ENCODE data around the gene SALL1. TPM values are rescaled to one million over a fixed set of nuclear protein-coding genes. Genes with fewer than 3 reads are reported as not detected.

SALL1 gene
- total RNA-seq, 1 experiment from 2014 or later: not detected

DNA sequence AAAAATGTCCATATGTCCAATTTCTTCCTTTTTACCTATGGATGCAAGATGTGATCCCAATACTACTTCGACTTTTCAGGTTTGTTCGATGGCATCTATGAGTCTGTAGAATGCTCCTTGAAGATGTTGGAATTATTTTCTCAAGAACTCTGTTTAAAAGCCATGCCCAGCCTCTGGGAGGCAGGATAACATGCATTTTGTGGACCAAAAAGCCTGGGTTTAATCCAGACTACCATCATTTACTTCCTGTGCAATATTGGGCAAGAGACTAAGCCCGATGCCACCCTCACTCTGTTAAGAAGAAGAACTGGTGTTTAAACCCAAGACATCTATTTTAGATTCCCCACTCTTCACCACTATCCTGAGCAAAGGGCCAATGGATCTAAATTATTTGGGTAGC is 42.8 kb upstream of the SALL1 start:
- intact Hi-C loops (cut with micrococcal nuclease): no loop called here
- no peaks in the 10 kb centered on the region for H3K9me3 Mint-ChIP-seq (ENCODE audit: unreplicated experiment)
- DNase-seq (ENCODE audit: unreplicated experiment): peak; percentile 4
- BruUV-seq (replicated peaks): no TSS peak
- ChIA-PET CTCF (no interaction called here), POLR2A (no interaction called here)
- H3K36me3 Mint-ChIP-seq (ENCODE audit: insufficient read depth, unreplicated experiment): no peaks in the 10 kb centered on the region
- TF ChIP-seq, protein P1, sequence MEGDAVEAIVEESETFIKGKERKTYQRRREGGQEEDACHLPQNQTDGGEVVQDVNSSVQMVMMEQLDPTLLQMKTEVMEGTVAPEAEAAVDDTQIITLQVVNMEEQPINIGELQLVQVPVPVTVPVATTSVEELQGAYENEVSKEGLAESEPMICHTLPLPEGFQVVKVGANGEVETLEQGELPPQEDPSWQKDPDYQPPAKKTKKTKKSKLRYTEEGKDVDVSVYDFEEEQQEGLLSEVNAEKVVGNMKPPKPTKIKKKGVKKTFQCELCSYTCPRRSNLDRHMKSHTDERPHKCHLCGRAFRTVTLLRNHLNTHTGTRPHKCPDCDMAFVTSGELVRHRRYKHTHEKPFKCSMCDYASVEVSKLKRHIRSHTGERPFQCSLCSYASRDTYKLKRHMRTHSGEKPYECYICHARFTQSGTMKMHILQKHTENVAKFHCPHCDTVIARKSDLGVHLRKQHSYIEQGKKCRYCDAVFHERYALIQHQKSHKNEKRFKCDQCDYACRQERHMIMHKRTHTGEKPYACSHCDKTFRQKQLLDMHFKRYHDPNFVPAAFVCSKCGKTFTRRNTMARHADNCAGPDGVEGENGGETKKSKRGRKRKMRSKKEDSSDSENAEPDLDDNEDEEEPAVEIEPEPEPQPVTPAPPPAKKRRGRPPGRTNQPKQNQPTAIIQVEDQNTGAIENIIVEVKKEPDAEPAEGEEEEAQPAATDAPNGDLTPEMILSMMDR (IDR thresholded peaks at IDR 0.05; ENCODE audit: unreplicated experiment): no peak
- H3K27me3 Mint-ChIP-seq (ENCODE audit: insufficient read depth, unreplicated experiment): peaks cover 13% of the 10 kb centered on the region
- H3K4me1 Mint-ChIP-seq (ENCODE audit: insufficient read depth, unreplicated experiment): no peaks in the 10 kb centered on the region
- no peak overlapping the region for H3K4me3 Mint-ChIP-seq (ENCODE audit: unreplicated experiment)
- H3K27ac Mint-ChIP-seq (ENCODE audit: low read depth, unreplicated experiment): no peak overlapping the region

DNA sequence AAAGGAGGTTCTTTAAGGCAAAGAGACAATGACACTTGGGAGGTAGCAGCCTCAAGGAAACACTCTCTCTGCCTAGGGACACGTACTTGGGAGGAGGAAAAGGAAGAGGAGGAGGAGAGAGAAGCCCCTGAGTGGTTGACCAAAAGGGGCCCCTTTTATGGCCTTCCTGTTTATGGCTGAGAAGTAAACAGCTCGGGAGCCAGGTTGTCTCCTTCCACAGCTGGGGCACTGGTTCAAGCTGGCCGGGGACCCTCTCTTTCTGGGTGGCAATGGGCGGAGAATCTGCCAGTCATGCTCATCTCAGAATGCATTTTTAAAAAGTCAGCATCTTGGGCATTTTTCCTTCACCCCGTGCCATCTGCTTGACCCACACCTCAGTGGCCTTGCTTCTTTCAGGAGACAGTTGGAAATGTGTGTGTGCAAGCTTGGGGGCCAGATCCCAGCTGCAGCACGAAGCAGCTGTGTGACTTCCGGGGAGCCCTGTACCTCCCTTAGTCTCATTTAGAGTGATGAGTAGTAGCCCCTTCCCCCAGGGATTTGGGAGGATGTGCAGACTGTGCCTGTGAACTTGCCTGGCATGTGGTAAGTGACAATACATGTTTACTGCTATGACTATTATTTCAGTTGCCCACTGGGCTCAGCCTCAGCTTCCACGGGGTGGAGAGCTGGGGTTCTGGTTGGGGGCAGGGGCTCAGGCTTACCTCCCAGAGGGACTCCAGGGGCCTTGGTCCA is 33.8 kb upstream of the SALL1 start:
- Mint-ChIP-seq H3K27ac (ENCODE audit: low read depth, unreplicated experiment) (no peak overlapping the region), H3K27me3 (ENCODE audit: insufficient read depth, unreplicated experiment) (no peaks in the 10 kb centered on the region), H3K4me3 (ENCODE audit: unreplicated experiment) (no peak overlapping the region), H3K4me1 (ENCODE audit: insufficient read depth, unreplicated experiment) (peaks cover 11% of the 10 kb centered on the region), H3K36me3 (ENCODE audit: insufficient read depth, unreplicated experiment) (no peaks in the 10 kb centered on the region), H3K9me3 (ENCODE audit: unreplicated experiment) (no peaks in the 10 kb centered on the region)
- no TSS peak for BruUV-seq (replicated peaks)
- intact Hi-C loops (cut with micrococcal nuclease): no loop called here
- DNase-seq (ENCODE audit: unreplicated experiment): no peak
- CTCF ChIA-PET: no interaction called here
- POLR2A ChIA-PET: no interaction called here
- TF ChIP-seq, protein P1 (IDR thresholded peaks at IDR 0.05; ENCODE audit: unreplicated experiment): no peak

DNA sequence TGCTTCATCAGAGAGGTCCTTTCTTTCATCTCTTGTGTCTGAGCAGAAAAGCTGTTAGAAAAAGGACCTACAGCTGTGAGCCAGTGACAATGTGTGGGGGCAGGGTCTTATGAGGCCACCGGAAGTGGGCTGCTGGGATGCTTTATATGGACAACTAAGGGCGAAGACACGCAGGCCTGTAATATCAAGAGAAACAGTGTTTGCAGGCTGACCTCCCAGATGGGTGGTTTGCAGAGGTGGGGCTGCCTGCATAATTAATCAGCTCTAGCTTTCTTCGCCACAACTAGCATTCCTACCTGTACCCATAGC is 30.4 kb upstream of the SALL1 start:
- H3K27me3 Mint-ChIP-seq (ENCODE audit: insufficient read depth, unreplicated experiment): no peaks in the 10 kb centered on the region
- intact Hi-C loops (cut with micrococcal nuclease): no loop called here
- TF ChIP-seq, protein P1 (IDR thresholded peaks at IDR 0.05; ENCODE audit: unreplicated experiment): no peak
- no peak overlapping the region for H3K27ac Mint-ChIP-seq (ENCODE audit: low read depth, unreplicated experiment)
- no peak for DNase-seq (ENCODE audit: unreplicated experiment)
- ChIA-PET POLR2A (interaction anchor here (0.6 kb wide), 1 partner anchor 100 kb away, joined by 3 read pairs; no protein-coding TSS in a partner anchor), CTCF (no interaction called here)
- H3K9me3 Mint-ChIP-seq (ENCODE audit: unreplicated experiment): no peaks in the 10 kb centered on the region
- H3K4me1 Mint-ChIP-seq (ENCODE audit: insufficient read depth, unreplicated experiment): peaks cover 11% of the 10 kb centered on the region
- no peaks in the 10 kb centered on the region for H3K36me3 Mint-ChIP-seq (ENCODE audit: insufficient read depth, unreplicated experiment)
- no TSS peak for BruUV-seq (replicated peaks)
- H3K4me3 Mint-ChIP-seq (ENCODE audit: unreplicated experiment): no peak overlapping the region

DNA sequence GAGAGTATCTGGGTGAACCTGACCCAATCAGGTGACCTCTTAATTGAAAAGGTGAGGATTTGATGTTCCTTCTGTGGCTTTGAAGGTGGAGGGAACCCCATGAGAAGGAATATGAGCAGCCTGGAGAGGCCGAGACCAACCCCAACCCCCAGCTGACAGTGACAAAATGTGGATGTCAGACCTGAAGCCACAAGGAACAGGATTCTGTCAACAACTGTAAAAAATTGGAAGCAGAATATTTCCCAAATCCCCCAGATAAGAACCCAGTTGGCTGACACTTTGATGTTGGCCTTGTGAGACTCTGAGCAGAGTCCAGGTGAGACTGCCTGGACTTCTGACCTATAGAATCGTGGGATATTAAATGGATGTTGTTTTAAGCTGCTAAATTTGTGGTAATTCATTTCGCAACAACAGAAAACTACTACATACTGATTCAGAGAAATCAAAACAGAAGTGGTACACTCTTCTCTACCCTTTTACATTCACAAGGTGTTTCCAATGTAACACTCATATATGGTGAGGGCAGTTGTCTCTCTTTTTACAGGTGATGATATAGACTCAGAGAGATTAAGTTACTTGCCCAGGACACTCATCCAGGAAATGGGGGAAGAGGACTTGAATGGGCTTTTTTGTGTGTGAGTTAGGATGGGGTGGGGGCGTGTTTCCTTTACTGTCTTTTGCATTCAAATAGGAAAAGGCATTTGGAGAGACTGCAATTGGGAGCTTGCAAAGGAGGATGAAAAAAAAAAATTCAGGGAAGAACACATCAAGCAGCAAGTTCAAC is 29.8 kb upstream of the SALL1 start:
- Mint-ChIP-seq H3K9me3 (ENCODE audit: unreplicated experiment) (no peaks in the 10 kb centered on the region), H3K4me1 (ENCODE audit: insufficient read depth, unreplicated experiment) (peaks cover 11% of the 10 kb centered on the region), H3K36me3 (ENCODE audit: insufficient read depth, unreplicated experiment) (no peaks in the 10 kb centered on the region), H3K27ac (ENCODE audit: low read depth, unreplicated experiment) (no peak overlapping the region), H3K27me3 (ENCODE audit: insufficient read depth, unreplicated experiment) (no peaks in the 10 kb centered on the region), H3K4me3 (ENCODE audit: unreplicated experiment) (no peak overlapping the region)
- CTCF ChIA-PET: no interaction called here
- BruUV-seq (replicated peaks): no TSS peak
- POLR2A ChIA-PET: no interaction called here
- TF ChIP-seq, protein P1 (IDR thresholded peaks at IDR 0.05; ENCODE audit: unreplicated experiment): no peak
- no peak for DNase-seq (ENCODE audit: unreplicated experiment)
- intact Hi-C loops (cut with micrococcal nuclease): no loop called here
